Mesenteric fat pad (tissue), 1 donor: ENCODE measurements around the gene NPFF. TPM values are rescaled to one million over a fixed set of nuclear protein-coding genes. Genes with fewer than 3 reads are reported as not detected.

Source experiments
- DNase-seq: peaks from one replicate; pipeline ENCODE4 v3.0.0-alpha.2; 2020; ENCODE audit warnings: low spot score
- total RNA-seq: library from RNA; stranded (reverse); fragmentation: NEBNext Ultra II Directional; extraction: Animal tissue kit (Norgen Biotek cat#: 25700); gene quantifications from one replicate; pipeline ENCODE4 v1.2.1, GENCODE V29; 2021
- donor health status: DM: yes; HTN: yes; CAD: no.

Gene NPFF
- total RNA-seq, 1 donor from 2014 or later, result not detected

GRCh38 chr12:53514628-53515290, 7.5 kb upstream of the NPFF start:
- no peak for DNase-seq

- DNase-seq, result no peak
Observed at GRCh38 chr12:53513712-53514410, 6.6 kb upstream of the NPFF start.

- DNase-seq, result no peak
Observed at GRCh38 chr12:53510181-53510812, 3.0 kb upstream of the NPFF start.

- no peak for DNase-seq
Observed at GRCh38 chr12:53508534-53509170, 1.4 kb upstream of the NPFF start.

- no peak for DNase-seq
Observed at GRCh38 chr12:53507603-53507885, 260 bp upstream of the NPFF start.

- DNase-seq, result no peak
Observed at GRCh38 chr12:53506450-53506785, 866 bp downstream of the NPFF start.

- DNase-seq, result no peak
Observed at GRCh38 chr12:53505555-53506449, 1.5 kb downstream of the NPFF start.

GRCh38 chr12:53505086-53505485, 2.2 kb downstream of the NPFF start:
- no peak for DNase-seq

GRCh38 chr12:53504004-53504920, 3.0 kb downstream of the NPFF start:
- no peak for DNase-seq

GRCh38 chr12:53502983-53503728, 4.1 kb downstream of the NPFF start:
- no peak for DNase-seq

GRCh38 chr12:53502331-53502730, 5.0 kb downstream of the NPFF start:
- no peak for DNase-seq

- no peak for DNase-seq
Observed at GRCh38 chr12:53501615-53502181, 5.6 kb downstream of the NPFF start.

- peak; percentile 98 for DNase-seq
Observed at GRCh38 chr12:53500776-53501614, 6.3 kb downstream of the NPFF start, which contains the start of gene TARBP2. TARBP2 (plus strand) TSS chr12:53501283; CDS start chr12:53501409, 126 bp downstream.

GRCh38 chr12:53500142-53500775, 7.0 kb downstream of the NPFF start:
- no peak for DNase-seq

GRCh38 chr12:53499266-53500141, 7.8 kb downstream of the NPFF start, which contains the start of gene MAP3K12:
MAP3K12 (minus strand) TSS chr12:53499458; CDS start chr12:53487391, 12,067 bp downstream.
- peak; percentile 89 for DNase-seq

- no peak for DNase-seq
Observed at GRCh38 chr12:53498235-53498630, 9.1 kb downstream of the NPFF start.
